Testis (tissue), 3 donors: ENCODE data around the gene CNTROB. TPM values are rescaled to one million over a fixed set of nuclear protein-coding genes. Genes with fewer than 3 reads are reported as not detected.

ENCODE experiments used
- DNase-seq: peaks from one replicate; pipeline ENCODE4 v3.0.0-alpha.2; 2019
- H3K27ac ChIP-seq, 2 donors: fragments of 200-600 bp; sonication (generic); one replicate each; pipeline ENCODE4 v1.5.1; 2019
- H3K27me3 ChIP-seq: fragments of 200-600 bp; sonication (generic); one replicate; pipeline ENCODE4 v1.5.1; 2019
- H3K36me3 ChIP-seq: fragments of 200-600 bp; sonication (generic); one replicate; pipeline ENCODE4 v1.5.1; 2017; ENCODE audit warnings: low read depth; ENCODE audit errors: missing control alignments
- H3K4me1 ChIP-seq: fragments of 200-600 bp; sonication (generic); one replicate; pipeline ENCODE4 v1.5.1; 2019
- H3K4me3 ChIP-seq, 2 donors: fragments of 200-600 bp; sonication (generic); one replicate each; pipeline ENCODE4 v1.5.1; 2017 to 2019
- H3K9me3 ChIP-seq: fragments of 200-600 bp; sonication (generic); one replicate; pipeline ENCODE4 v1.5.1; 2017
- POLR2A ChIP-seq: fragments of 450-650 bp; IDR thresholded peaks from one replicate; pipeline ENCODE4 v1.6.1; 2017; ENCODE audit warnings: antibody characterized with exemption, mild to moderate bottlenecking, moderate library complexity
- WGBS, 2 donors: methylation state at CpG; one replicate each; pipeline ENCODE4 v1.1.5; 2018; 5-methylcytosine and 5-hydroxymethylcytosine counted together
- intact Hi-C: fragments of 100-400 bp; cut with DNase I; formaldehyde crosslinking; loops from one replicate; pipeline ENCODE4 v1.15.1; 2023; ENCODE audit warnings: low total_unique reads
- polyA plus RNA-seq: library from polyadenylated mRNA; stranded (reverse); fragments of 350-450 nt; fragmentation: Illumina TruSeq; extraction: RNeasy Lipid Tissue Mini Kit (QIAGEN cat#74804); gene quantifications from one replicate; pipeline ENCODE4 v1.2.3, GENCODE V29; 2014; ENCODE audit warnings: low read depth, low replicate concordance; ENCODE audit not compliant: insufficient read depth
- total RNA-seq, 2 donors: library from RNA; depleted of rRNA; stranded (reverse); fragments of >200 nt; gene quantifications; one replicate each; pipeline ENCODE4 v1.2.3, GENCODE V29; 2016
- TF ChIP-seq, protein P1 (sequence below), 3 experiments: fragments of 450-650 bp in 2 of 3; fragments of 200-600 bp in 1 of 3; sonication (generic) in 1 of 3; IDR thresholded peaks; one replicate each; pipeline ENCODE4 v1.5.1; 2016 to 2019; ENCODE audit warnings: antibody characterized with exemption in 3 of 3, mild to moderate bottlenecking in 2 of 3, moderate library complexity in 1 of 3

Gene CNTROB
- total and polyA plus RNA-seq, 3 donors from 2014 or later, result 79.2 to 153 (median 111) TPM

GRCh38 chr17:7916385-7916682 is 15.7 kb upstream of the CNTROB start:
- TF ChIP-seq POLR2A, result no peak
- TF ChIP-seq, protein P1, sequence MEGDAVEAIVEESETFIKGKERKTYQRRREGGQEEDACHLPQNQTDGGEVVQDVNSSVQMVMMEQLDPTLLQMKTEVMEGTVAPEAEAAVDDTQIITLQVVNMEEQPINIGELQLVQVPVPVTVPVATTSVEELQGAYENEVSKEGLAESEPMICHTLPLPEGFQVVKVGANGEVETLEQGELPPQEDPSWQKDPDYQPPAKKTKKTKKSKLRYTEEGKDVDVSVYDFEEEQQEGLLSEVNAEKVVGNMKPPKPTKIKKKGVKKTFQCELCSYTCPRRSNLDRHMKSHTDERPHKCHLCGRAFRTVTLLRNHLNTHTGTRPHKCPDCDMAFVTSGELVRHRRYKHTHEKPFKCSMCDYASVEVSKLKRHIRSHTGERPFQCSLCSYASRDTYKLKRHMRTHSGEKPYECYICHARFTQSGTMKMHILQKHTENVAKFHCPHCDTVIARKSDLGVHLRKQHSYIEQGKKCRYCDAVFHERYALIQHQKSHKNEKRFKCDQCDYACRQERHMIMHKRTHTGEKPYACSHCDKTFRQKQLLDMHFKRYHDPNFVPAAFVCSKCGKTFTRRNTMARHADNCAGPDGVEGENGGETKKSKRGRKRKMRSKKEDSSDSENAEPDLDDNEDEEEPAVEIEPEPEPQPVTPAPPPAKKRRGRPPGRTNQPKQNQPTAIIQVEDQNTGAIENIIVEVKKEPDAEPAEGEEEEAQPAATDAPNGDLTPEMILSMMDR (IDR thresholded peaks at IDR 0.05), result no peak
- peak overlapping the region; percentile 90 to 96 for H3K27ac ChIP-seq
- no peak for DNase-seq
- no peaks in the 10 kb centered on the region for H3K36me3 ChIP-seq
- H3K4me3 ChIP-seq, result peak overlapping the region; percentile 59 to 67
- H3K4me1 ChIP-seq, result peaks cover 11% of the 10 kb centered on the region
- WGBS, 2 donors, result 29 to 43% methylated on average over 12 to 15 of the region's 15 CpGs
- H3K9me3 ChIP-seq, result no peaks in the 10 kb centered on the region
- intact Hi-C loops, result no loop called here
- no peaks in the 10 kb centered on the region for H3K27me3 ChIP-seq

- TF ChIP-seq, protein P1 (IDR thresholded peaks at IDR 0.05), result no peak
- Histone ChIP-seq H3K4me1 (peaks cover 11% of the 10 kb centered on the region), H3K9me3 (no peaks in the 10 kb centered on the region), H3K27ac (peak overlapping the region in 1 of 2 donors; percentile 96), H3K27me3 (no peaks in the 10 kb centered on the region), H3K36me3 (no peaks in the 10 kb centered on the region), H3K4me3 (peak overlapping the region in 1 of 2 donors; percentile 59)
- 50 to 53% methylated on average over 2 of the region's 2 CpGs for WGBS, 2 donors
- intact Hi-C loops, result no loop called here
- DNase-seq, result no peak
Measured at GRCh38 chr17:7916808-7917207, 15.2 kb upstream of the CNTROB start.

GRCh38 chr17:7922269-7922844 is 9.6 kb upstream of the CNTROB start:
- peaks cover 11% of the 10 kb centered on the region for H3K4me1 ChIP-seq
- WGBS, 2 donors, result 16 to 34% methylated on average over 16 of the region's 16 CpGs
- peak overlapping the region; percentile 35 to 62 for H3K4me3 ChIP-seq
- H3K27ac ChIP-seq, result peak overlapping the region; percentile 31 to 37
- H3K36me3 ChIP-seq, result no peaks in the 10 kb centered on the region
- H3K27me3 ChIP-seq, result no peaks in the 10 kb centered on the region
- no peak for DNase-seq
- no peaks in the 10 kb centered on the region for H3K9me3 ChIP-seq
- TF ChIP-seq POLR2A, result no peak
- TF ChIP-seq, protein P1 (IDR thresholded peaks at IDR 0.05), result no peak
- intact Hi-C loops, result no loop called here

GRCh38 chr17:7922845-7923628 is 9.0 kb upstream of the CNTROB start:
- intact Hi-C loops, result no loop called here
- Histone ChIP-seq H3K9me3 (no peaks in the 10 kb centered on the region), H3K27ac (peak overlapping the region; percentile 31 to 37), H3K36me3 (no peaks in the 10 kb centered on the region), H3K27me3 (no peaks in the 10 kb centered on the region), H3K4me1 (peaks cover 11% of the 10 kb centered on the region), H3K4me3 (peak overlapping the region; percentile 35 to 62)
- 14 to 17% methylated on average over 41 to 45 of the region's 45 CpGs for WGBS, 2 donors
- DNase-seq, result peak; percentile 90
- no peak for TF ChIP-seq POLR2A
- TF ChIP-seq, protein P1 (IDR thresholded peaks at IDR 0.05), result no peak
